K562 (cell line): Measurements from ENCODE around the gene REEP6.

Experiments used
- BHLHE40 ChIP-seq: IDR thresholded peaks from 2 replicates; pipeline ENCODE4 v1.6.1; 2011; ENCODE audit warnings: low read length, improper control_type of control experiment
- FOXK1 ChIP-seq: sonication (generic); formaldehyde crosslinking; IDR thresholded peaks from 2 replicates; pipeline ENCODE4 v1.8.0; 2022; ENCODE audit warnings: missing genetic modification reagents, mild to moderate bottlenecking, borderline replicate concordance
- MITF ChIP-seq: IDR thresholded peaks from 2 replicates; pipeline ENCODE4 v1.6.1; 2014; ENCODE audit warnings: antibody characterized with exemption
- POLR2A ChIP-seq: fragments of 450-650 bp; conservative IDR thresholded peaks from 2 replicates; pipeline ENCODE4 v1.6.1; 2016
- RBM15 ChIP-seq: fragments of 200-400 bp; formaldehyde crosslinking; IDR thresholded peaks from 2 replicates; pipeline ENCODE4 v1.6.1; 2018; ENCODE audit warnings: mild to moderate bottlenecking, low read length, moderate library complexity; ENCODE audit not compliant: insufficient read depth
- TF ChIP-seq, protein P1 (sequence below), 2 experiments: fragments of 450-650 bp; formaldehyde crosslinking in 1 of 2; IDR thresholded peaks; 2 replicates each; pipeline versions ENCODE4 v1.4.0 to v1.6.1; 2014 to 2020; ENCODE audit warnings: mild to moderate bottlenecking in 2 of 2, borderline replicate concordance in 1 of 2, low read depth in 1 of 2
- TF ChIP-seq, protein P2 (sequence below): IDR thresholded peaks from 2 replicates; pipeline ENCODE4 v1.6.1; 2011; ENCODE audit warnings: borderline replicate concordance, low read depth, mild to moderate bottlenecking, moderate library complexity, low read length; ENCODE audit not compliant: insufficient read depth, poor library complexity, severe bottlenecking
- TF ChIP-seq, protein P3 (sequence below): sonication (generic); formaldehyde crosslinking; IDR thresholded peaks from 2 replicates; pipeline ENCODE4 v1.8.0; 2022; ENCODE audit warnings: mild to moderate bottlenecking, missing genetic modification reagents
- TF ChIP-seq, protein P4 (sequence below), 3 experiments: IDR thresholded peaks in 2 of 3; conservative IDR thresholded peaks in 1 of 3; 2 replicates each; pipeline ENCODE4 v1.5.1; 2011 to 2012; ENCODE audit warnings: low read length in 3 of 3, mild to moderate bottlenecking in 3 of 3, control low read depth in 2 of 3, improper control_type of control experiment in 1 of 3, inconsistent platforms in 1 of 3, low read depth in 1 of 3, mixed read lengths in 1 of 3, moderate library complexity in 1 of 3; ENCODE audit not compliant: insufficient read depth in 2 of 3

GRCh38 chr19:1459479-1459878 is 31.5 kb upstream of the REEP6 start:
- TF ChIP-seq, protein P1, sequence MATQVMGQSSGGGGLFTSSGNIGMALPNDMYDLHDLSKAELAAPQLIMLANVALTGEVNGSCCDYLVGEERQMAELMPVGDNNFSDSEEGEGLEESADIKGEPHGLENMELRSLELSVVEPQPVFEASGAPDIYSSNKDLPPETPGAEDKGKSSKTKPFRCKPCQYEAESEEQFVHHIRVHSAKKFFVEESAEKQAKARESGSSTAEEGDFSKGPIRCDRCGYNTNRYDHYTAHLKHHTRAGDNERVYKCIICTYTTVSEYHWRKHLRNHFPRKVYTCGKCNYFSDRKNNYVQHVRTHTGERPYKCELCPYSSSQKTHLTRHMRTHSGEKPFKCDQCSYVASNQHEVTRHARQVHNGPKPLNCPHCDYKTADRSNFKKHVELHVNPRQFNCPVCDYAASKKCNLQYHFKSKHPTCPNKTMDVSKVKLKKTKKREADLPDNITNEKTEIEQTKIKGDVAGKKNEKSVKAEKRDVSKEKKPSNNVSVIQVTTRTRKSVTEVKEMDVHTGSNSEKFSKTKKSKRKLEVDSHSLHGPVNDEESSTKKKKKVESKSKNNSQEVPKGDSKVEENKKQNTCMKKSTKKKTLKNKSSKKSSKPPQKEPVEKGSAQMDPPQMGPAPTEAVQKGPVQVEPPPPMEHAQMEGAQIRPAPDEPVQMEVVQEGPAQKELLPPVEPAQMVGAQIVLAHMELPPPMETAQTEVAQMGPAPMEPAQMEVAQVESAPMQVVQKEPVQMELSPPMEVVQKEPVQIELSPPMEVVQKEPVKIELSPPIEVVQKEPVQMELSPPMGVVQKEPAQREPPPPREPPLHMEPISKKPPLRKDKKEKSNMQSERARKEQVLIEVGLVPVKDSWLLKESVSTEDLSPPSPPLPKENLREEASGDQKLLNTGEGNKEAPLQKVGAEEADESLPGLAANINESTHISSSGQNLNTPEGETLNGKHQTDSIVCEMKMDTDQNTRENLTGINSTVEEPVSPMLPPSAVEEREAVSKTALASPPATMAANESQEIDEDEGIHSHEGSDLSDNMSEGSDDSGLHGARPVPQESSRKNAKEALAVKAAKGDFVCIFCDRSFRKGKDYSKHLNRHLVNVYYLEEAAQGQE (IDR thresholded peaks at IDR 0.05; ENCODE audit: borderline replicate concordance) = no peak
- TF ChIP-seq, protein P1 (CRISPR knock-in tag; IDR thresholded peaks at IDR 0.05; ENCODE audit: low read depth) = no peak
- TF ChIP-seq, protein P2, sequence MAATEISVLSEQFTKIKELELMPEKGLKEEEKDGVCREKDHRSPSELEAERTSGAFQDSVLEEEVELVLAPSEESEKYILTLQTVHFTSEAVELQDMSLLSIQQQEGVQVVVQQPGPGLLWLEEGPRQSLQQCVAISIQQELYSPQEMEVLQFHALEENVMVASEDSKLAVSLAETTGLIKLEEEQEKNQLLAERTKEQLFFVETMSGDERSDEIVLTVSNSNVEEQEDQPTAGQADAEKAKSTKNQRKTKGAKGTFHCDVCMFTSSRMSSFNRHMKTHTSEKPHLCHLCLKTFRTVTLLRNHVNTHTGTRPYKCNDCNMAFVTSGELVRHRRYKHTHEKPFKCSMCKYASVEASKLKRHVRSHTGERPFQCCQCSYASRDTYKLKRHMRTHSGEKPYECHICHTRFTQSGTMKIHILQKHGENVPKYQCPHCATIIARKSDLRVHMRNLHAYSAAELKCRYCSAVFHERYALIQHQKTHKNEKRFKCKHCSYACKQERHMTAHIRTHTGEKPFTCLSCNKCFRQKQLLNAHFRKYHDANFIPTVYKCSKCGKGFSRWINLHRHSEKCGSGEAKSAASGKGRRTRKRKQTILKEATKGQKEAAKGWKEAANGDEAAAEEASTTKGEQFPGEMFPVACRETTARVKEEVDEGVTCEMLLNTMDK = no peak
- no peak for TF ChIP-seq FOXK1 (CRISPR knock-in tag)
- no peak for TF ChIP-seq BHLHE40
- no peak for TF ChIP-seq POLR2A
- TF ChIP-seq, protein P3, sequence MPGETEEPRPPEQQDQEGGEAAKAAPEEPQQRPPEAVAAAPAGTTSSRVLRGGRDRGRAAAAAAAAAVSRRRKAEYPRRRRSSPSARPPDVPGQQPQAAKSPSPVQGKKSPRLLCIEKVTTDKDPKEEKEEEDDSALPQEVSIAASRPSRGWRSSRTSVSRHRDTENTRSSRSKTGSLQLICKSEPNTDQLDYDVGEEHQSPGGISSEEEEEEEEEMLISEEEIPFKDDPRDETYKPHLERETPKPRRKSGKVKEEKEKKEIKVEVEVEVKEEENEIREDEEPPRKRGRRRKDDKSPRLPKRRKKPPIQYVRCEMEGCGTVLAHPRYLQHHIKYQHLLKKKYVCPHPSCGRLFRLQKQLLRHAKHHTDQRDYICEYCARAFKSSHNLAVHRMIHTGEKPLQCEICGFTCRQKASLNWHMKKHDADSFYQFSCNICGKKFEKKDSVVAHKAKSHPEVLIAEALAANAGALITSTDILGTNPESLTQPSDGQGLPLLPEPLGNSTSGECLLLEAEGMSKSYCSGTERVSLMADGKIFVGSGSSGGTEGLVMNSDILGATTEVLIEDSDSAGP (CRISPR knock-in tag) = no peak
- TF ChIP-seq, protein P4, sequence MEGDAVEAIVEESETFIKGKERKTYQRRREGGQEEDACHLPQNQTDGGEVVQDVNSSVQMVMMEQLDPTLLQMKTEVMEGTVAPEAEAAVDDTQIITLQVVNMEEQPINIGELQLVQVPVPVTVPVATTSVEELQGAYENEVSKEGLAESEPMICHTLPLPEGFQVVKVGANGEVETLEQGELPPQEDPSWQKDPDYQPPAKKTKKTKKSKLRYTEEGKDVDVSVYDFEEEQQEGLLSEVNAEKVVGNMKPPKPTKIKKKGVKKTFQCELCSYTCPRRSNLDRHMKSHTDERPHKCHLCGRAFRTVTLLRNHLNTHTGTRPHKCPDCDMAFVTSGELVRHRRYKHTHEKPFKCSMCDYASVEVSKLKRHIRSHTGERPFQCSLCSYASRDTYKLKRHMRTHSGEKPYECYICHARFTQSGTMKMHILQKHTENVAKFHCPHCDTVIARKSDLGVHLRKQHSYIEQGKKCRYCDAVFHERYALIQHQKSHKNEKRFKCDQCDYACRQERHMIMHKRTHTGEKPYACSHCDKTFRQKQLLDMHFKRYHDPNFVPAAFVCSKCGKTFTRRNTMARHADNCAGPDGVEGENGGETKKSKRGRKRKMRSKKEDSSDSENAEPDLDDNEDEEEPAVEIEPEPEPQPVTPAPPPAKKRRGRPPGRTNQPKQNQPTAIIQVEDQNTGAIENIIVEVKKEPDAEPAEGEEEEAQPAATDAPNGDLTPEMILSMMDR (IDR thresholded peaks at IDR 0.05 in 2 of 3, conservative IDR thresholded peaks at IDR 0.05 in 1 of 3; ENCODE audit: insufficient read depth in 2 of 3, low read depth in 1 of 3, low read length in 3 of 3) = no peak
- TF ChIP-seq RBM15 = no peak
- no peak for TF ChIP-seq MITF
